HFFc6 (cell line): ENCODE results near the gene KAT8. TPM values are rescaled to one million over a fixed set of nuclear protein-coding genes. Genes with fewer than 3 reads are reported as not detected.
"Not testable (repeated sequence)": the region's sequence is repeated elsewhere in the genome, so short reads cannot be mapped to it uniquely, and the experiment has no call there.

Experiments
- DNase-seq: peaks from one replicate; pipeline ENCODE4 v3.0.0-alpha.2; 2018
- H3K27ac Mint-ChIP-seq: 2 replicates; pipeline ENCODE4 v1.8.0; 2020; ENCODE audit warnings: mild to moderate bottlenecking, mixed read lengths
- H3K27me3 Mint-ChIP-seq: 2 replicates; pipeline ENCODE4 v1.8.0; 2021; ENCODE audit warnings: mild to moderate bottlenecking, moderate library complexity, mixed read lengths; ENCODE audit not compliant: insufficient read depth
- H3K36me3 Mint-ChIP-seq: 2 replicates; pipeline ENCODE4 v1.8.0; 2021; ENCODE audit warnings: low read depth, mixed read lengths
- H3K4me1 Mint-ChIP-seq: 2 replicates; pipeline ENCODE4 v1.8.0; 2020; ENCODE audit warnings: low read depth, mixed read lengths
- H3K4me3 Mint-ChIP-seq: 2 replicates; pipeline ENCODE4 v1.8.0; 2020; ENCODE audit warnings: mild to moderate bottlenecking, moderate library complexity, mixed read lengths
- H3K9me3 Mint-ChIP-seq: 2 replicates; pipeline ENCODE4 v1.8.0; 2020; ENCODE audit warnings: mild to moderate bottlenecking, mixed read lengths
- total RNA-seq, 6 experiments: library from RNA; stranded (reverse); fragmentation: NEBNext Ultra II Directional; extraction: Animal tissue kit (Norgen Biotek cat#: 25700); gene quantifications; 2 replicates in 1 of 6; 3 replicates in 5 of 6; pipeline ENCODE4 v1.2.3, GENCODE V29; 2021
- TF ChIP-seq, protein P1 (sequence below): fragments of 200-600 bp; sonication (generic); IDR thresholded peaks from 2 replicates; pipeline ENCODE4 v1.5.0; 2021; ENCODE audit warnings: antibody characterized with exemption, mild to moderate bottlenecking

Gene KAT8
- total RNA-seq, 6 experiments from 2014 or later: 28.1 to 31.8 (median 29.6) TPM

DNA sequence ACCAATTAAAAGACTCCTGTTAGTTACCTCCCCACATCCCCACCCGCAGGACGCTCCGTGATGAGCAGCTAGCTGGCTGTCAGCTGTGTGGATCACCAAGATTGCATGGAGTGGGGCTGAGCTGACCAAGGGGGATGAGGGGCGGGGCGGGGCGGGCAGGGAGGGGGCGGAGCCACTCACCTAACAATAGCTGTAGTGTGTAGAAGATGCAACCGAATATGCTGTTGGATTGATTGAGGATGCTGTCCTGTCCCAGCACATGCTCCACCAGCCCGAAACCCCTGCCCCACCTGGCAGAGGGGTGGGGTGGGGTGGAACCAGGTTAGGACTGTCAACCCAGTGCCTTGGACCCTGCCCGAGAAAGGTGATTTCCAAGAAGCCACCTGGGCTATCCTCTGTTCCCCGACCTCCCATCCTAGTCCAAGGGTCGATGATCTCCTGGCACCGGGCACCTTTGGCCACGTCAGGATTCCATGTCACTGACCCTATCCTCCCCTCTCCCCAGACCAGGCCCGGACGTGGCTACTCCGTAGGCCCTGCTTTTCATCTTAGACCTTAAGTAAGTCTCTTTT, 24.2 kb upstream of the KAT8 start:
- H3K4me3 Mint-ChIP-seq: peak overlapping the region; percentile 98
- peaks cover 6% of the 10 kb centered on the region for H3K36me3 Mint-ChIP-seq
- H3K9me3 Mint-ChIP-seq: no peaks in the 10 kb centered on the region
- TF ChIP-seq, protein P1, sequence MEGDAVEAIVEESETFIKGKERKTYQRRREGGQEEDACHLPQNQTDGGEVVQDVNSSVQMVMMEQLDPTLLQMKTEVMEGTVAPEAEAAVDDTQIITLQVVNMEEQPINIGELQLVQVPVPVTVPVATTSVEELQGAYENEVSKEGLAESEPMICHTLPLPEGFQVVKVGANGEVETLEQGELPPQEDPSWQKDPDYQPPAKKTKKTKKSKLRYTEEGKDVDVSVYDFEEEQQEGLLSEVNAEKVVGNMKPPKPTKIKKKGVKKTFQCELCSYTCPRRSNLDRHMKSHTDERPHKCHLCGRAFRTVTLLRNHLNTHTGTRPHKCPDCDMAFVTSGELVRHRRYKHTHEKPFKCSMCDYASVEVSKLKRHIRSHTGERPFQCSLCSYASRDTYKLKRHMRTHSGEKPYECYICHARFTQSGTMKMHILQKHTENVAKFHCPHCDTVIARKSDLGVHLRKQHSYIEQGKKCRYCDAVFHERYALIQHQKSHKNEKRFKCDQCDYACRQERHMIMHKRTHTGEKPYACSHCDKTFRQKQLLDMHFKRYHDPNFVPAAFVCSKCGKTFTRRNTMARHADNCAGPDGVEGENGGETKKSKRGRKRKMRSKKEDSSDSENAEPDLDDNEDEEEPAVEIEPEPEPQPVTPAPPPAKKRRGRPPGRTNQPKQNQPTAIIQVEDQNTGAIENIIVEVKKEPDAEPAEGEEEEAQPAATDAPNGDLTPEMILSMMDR: no peak
- H3K27me3 Mint-ChIP-seq: peaks cover 4% of the 10 kb centered on the region; the same call in 1 of the 2 replicates
- peak; percentile 21 for DNase-seq
- peak overlapping the region; percentile 85; the same call in 1 of the 2 replicates for H3K27ac Mint-ChIP-seq
- peaks cover 38% of the 10 kb centered on the region for H3K4me1 Mint-ChIP-seq

DNA sequence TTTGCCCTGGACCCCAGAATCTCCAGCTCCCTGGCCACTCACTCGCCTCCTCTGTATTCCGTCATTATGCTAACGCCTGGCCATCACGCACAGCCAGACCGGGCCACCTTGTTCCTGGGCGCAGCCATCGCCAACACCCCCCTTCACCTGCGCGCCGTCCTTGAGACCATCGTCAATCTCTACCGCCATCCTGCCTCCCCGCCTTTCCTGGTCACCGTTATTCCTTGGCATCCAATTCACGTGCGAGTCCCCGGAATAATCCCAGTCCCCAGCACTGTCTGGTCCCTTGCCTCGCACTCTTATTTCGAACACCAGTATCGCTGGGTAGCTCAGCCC, 23.4 kb upstream of the KAT8 start:
- DNase-seq: no peak
- Mint-ChIP-seq H3K4me3 (peak overlapping the region; percentile 98), H3K27me3 (peaks cover 4% of the 10 kb centered on the region; the same call in 1 of the 2 replicates), H3K27ac (peak overlapping the region; percentile 85), H3K9me3 (no peaks in the 10 kb centered on the region), H3K4me1 (peaks cover 38% of the 10 kb centered on the region), H3K36me3 (peaks cover 6% of the 10 kb centered on the region)
- TF ChIP-seq, protein P1: no peak

DNA sequence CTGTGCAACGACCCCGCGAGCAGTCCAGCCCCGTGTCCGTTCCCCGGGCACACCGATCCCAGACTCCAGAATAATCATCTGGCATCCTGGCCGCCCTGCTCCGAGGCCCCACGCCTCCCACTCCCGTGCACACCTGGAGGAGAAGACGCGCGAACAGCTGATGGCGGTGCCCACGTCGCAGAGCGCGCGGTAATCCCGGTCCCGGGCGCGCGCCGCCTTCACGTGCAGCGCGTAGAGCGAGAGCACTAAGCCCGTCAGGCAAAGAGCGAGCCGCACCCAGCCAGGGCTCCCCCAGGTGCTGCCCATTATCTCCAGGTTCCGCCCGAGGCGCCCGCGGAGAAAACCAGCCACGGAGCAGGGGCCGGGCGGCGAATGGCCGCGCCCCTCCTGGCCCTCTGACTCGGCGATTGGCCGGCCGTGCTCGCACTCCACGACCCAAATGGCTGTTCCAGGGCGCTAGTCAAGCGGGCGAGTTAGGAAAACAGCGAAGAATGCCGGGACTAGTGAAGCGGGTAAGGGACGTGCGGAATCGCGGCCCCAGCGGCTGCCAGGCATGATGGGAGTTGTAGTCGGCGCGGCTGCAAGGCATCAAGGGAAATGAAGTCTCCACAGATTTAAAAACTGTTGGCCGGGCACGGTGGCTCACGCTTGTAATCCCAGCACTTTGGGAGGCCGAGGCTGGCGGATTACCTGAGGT, 22.9 kb upstream of the KAT8 start, which contains the start of gene VKORC1:
TSS of gene VKORC1 (minus strand) at position 374 of the 697 bp plus-strand sequence. CDS start at position 306, 68 bp downstream.
- H3K4me3 Mint-ChIP-seq: peak within 1 kb of the TSS; percentile 98
- H3K4me1 Mint-ChIP-seq: peaks cover 38% of the 10 kb centered on the region
- peaks cover under 1% of the 10 kb centered on the region; the same call in 1 of the 2 replicates for H3K9me3 Mint-ChIP-seq
- TF ChIP-seq, protein P1: no peak
- H3K36me3 Mint-ChIP-seq: peaks cover 6% of the 10 kb centered on the region
- peak; percentile 98 for DNase-seq
- peaks cover 4% of the 10 kb centered on the region; the same call in 1 of the 2 replicates for H3K27me3 Mint-ChIP-seq
- peak within 1 kb of the TSS; percentile 85 for H3K27ac Mint-ChIP-seq

DNA sequence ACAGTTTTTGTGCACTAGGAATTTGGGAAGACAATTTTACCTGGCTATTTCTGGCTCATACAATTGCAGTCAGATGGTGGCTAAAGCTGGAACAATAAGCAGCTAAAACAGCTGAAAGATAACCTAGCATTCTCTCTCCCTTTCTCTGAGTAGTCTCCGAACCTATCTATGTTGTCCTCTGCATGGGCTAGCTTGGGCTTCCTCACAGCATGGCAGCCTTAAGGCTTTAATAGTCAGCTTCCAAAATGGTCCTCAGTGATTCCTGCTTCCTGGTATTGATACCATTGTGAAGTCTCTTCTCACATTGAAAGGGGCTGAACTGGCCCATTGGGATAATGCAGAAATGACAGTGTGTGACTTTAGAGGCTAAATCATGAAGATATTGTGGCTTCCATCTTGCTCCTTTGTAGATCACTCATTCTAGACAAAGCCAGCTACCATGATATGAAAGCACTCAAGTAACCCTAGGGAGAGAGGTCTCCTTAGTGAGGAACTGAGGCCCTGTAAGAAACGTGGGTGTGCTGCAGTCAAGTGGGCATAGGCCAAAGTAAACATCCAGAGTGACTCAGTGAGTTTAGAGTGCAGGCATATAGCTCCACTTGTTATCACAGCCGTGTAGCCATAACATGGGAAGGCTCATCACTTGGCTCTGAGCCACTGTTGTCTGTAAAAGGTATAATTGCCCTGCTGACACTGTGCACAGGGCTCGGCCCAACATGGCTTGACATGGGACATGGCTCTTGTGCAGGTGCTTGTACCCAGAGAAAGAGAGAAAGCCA, 17.4 kb upstream of the KAT8 start:
- TF ChIP-seq, protein P1: no peak
- Mint-ChIP-seq H3K4me1 (peaks cover 18% of the 10 kb centered on the region), H3K36me3 (peaks cover 5% of the 10 kb centered on the region), H3K27me3 (peaks cover 2% of the 10 kb centered on the region; the same call in 1 of the 2 replicates), H3K4me3 (no peak overlapping the region), H3K9me3 (peaks cover 6% of the 10 kb centered on the region), H3K27ac (no peak overlapping the region)
- peak; percentile 47 for DNase-seq

DNA sequence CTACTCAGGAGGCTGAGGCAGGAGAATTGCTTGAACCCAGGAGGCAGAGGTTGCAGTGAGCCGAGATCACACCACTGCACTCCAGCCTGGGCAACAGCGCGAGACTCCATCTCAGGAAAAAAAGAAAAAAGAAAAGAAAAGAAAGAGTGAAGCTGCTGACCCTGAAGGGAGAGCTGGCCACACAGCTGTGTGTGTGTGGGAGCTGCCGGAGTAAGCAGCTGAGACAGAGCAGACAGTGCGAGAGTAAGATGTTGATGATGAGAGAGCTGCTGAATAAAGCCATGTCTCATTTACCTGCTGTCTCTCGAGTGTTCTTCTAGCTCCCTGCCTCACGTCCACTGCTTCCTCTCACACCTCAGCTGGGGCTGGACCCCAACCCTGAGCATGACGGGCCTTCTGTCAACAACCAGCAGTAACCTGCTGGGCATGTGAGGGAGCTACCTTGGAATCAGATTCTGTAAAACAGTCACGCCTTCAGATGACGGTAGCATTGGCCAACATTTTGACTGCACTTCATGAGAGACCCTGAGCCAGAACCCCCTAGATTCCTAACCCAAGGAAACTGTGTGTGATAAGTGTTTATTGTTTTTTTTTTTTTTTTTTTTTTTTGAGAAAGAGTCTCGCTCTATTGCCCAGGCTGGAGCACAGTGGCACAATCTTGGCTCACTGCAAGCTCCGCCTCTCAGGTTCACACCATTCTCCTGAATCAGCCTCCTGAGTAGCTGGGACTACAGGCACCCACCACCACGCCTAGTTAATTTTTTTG, 16.4 kb upstream of the KAT8 start:
- not testable (repeated sequence) for H3K4me3 Mint-ChIP-seq, H3K9me3 Mint-ChIP-seq, H3K27ac Mint-ChIP-seq, H3K27me3 Mint-ChIP-seq, H3K36me3 Mint-ChIP-seq, DNase-seq
- H3K4me1 Mint-ChIP-seq: peaks cover 14% of the 10 kb centered on the region
